GM12872 (cell line): ENCODE data around the gene CCDC89.
A peak's percentile ranks its signal among the peaks of the same experiment; 100 is the strongest.

Experiments
- CTCF ChIP-seq: IDR thresholded peaks from 3 replicates; pipeline ENCODE4 v1.5.1; 2011; ENCODE audit warnings: low read depth, mild to moderate bottlenecking, low read length, moderate library complexity; ENCODE audit not compliant: insufficient read depth

The CCDC89 gene

GRCh38 chr11:85665733-85666132 lies 20.3 kb downstream of the CCDC89 start:
- TF ChIP-seq CTCF, result no peak

- no peak for TF ChIP-seq CTCF
Observed at GRCh38 chr11:85664615-85665481, 21.1 kb downstream of the CCDC89 start, which contains the start of gene CREBZF. Gene CREBZF (minus strand): TSS chr11:85665129. CDS start chr11:85664875, 254 bp downstream.

- TF ChIP-seq CTCF, result peak; percentile 71
Observed at GRCh38 chr11:85663753-85664614, 22.0 kb downstream of the CCDC89 start.

GRCh38 chr11:85663080-85663752 lies 22.8 kb downstream of the CCDC89 start:
- TF ChIP-seq CTCF, result no peak

GRCh38 chr11:85661972-85662664 lies 23.9 kb downstream of the CCDC89 start:
- no peak for TF ChIP-seq CTCF

- TF ChIP-seq CTCF, result no peak
Observed at GRCh38 chr11:85658180-85658579, 27.8 kb downstream of the CCDC89 start.
